PC-9 (cell line): ENCODE measurements around the gene ZNF638. TPM values are rescaled to one million over a fixed set of nuclear protein-coding genes. Genes with fewer than 3 reads are reported as not detected.

Source experiments
- BruUV-seq: library from RNA; stranded (reverse); fragments of 400-500 nt; replicated peaks from 2 replicates; lab custom pipeline; 2021; lab: Mats Ljungman, UMichigan
- CTCF ChIA-PET: fragments of 300-600 bp; sonication (Branson Sonifier 250); formaldehyde crosslinking; loops from one replicate; lab custom pipeline; 2022; ENCODE audit warnings: antibody characterized with exemption; lab: Charles Lee
- POLR2A ChIA-PET: fragments of 300-600 bp; sonication (Branson Sonifier 250); formaldehyde crosslinking; loops from one replicate; lab custom pipeline; 2022; ENCODE audit warnings: antibody characterized with exemption; ENCODE audit not compliant: unreplicated experiment; lab: Charles Lee
- DNase-seq, 2 experiments: peaks; one replicate each; pipeline versions ENCODE4 v3.0.0 to v3.0.0-alpha.2; 2015 to 2022; ENCODE audit warnings: mixed read lengths in 1 of 2
- H2AFZ ChIP-seq: fragments of 200-600 bp; sonication (generic); 2 replicates; pipeline ENCODE4 v1.8.1; 2017; ENCODE audit warnings: antibody characterized with exemption
- H3F3A ChIP-seq: fragments of 200-600 bp; sonication (generic); 2 replicates; pipeline ENCODE4 v1.8.1; 2017; ENCODE audit warnings: antibody characterized with exemption, mild to moderate bottlenecking, low read depth; ENCODE audit not compliant: insufficient read depth
- H3K27ac ChIP-seq: fragments of 200-600 bp; sonication (generic); 2 replicates; pipeline ENCODE4 v1.6.1; 2016; ENCODE audit warnings: mixed run types
- H3K27me3 ChIP-seq: fragments of 200-600 bp; sonication (generic); 2 replicates; pipeline ENCODE4 v1.6.1; 2016; ENCODE audit warnings: low read depth, mixed run types; ENCODE audit not compliant: insufficient read depth
- H3K36me3 ChIP-seq: fragments of 200-600 bp; sonication (generic); 2 replicates; pipeline ENCODE4 v1.6.1; 2016; ENCODE audit warnings: low read depth, mixed run types
- H3K4me1 ChIP-seq: fragments of 200-600 bp; sonication (generic); replicated peaks from 2 replicates; pipeline ENCODE4 v1.6.1; 2016; ENCODE audit warnings: mixed run types; ENCODE audit not compliant: insufficient read depth
- H3K4me2 ChIP-seq: fragments of 200-600 bp; sonication (generic); 2 replicates; pipeline ENCODE4 v1.6.1; 2017; ENCODE audit warnings: mixed run types
- H3K4me3 ChIP-seq: fragments of 200-600 bp; sonication (generic); 2 replicates; pipeline ENCODE4 v1.6.1; 2016; ENCODE audit warnings: mixed run types
- H3K79me2 ChIP-seq: fragments of 200-600 bp; sonication (generic); 2 replicates; pipeline ENCODE4 v1.6.1; 2017; ENCODE audit warnings: low read depth, mixed run types
- H3K9me2 ChIP-seq: fragments of 200-600 bp; sonication (generic); 2 replicates; pipeline ENCODE4 v1.8.1; 2017; ENCODE audit warnings: mild to moderate bottlenecking; ENCODE audit not compliant: insufficient read depth
- H3K9me3 ChIP-seq: fragments of 200-600 bp; sonication (generic); 2 replicates; pipeline ENCODE4 v1.8.1; 2016; ENCODE audit warnings: low read depth; ENCODE audit not compliant: insufficient read depth
- H4K20me1 ChIP-seq: fragments of 200-600 bp; sonication (generic); 2 replicates; pipeline ENCODE4 v1.8.1; 2017; ENCODE audit not compliant: insufficient read depth
- CTCF ChIP-seq: fragments of 200-600 bp; sonication (generic); conservative IDR thresholded peaks from 2 replicates; pipeline ENCODE4 v1.6.1; 2017; ENCODE audit warnings: mixed run types, antibody characterized with exemption, mild to moderate bottlenecking, moderate library complexity
- EZH2 ChIP-seq: fragments of 200-600 bp; sonication (generic); IDR thresholded peaks from 2 replicates; pipeline ENCODE4 v1.8.0; 2017; ENCODE audit warnings: antibody characterized with exemption, low read depth
- intact Hi-C: fragments of 100-400 bp; cut with micrococcal nuclease; formaldehyde crosslinking; loops from one replicate; pipeline ENCODE4 v1.10.0; 2022; ENCODE audit not compliant: unreplicated experiment
- total RNA-seq: library from RNA; stranded (reverse); gene quantifications from 2 replicates; pipeline ENCODE4 v1.2.3, GENCODE V29; 2021

Gene ZNF638
- total RNA-seq, 1 experiment from 2014 or later, result 109 TPM

GRCh38 chr2:71340176-71340575, 8.6 kb downstream of the ZNF638 start:
- Histone ChIP-seq H3K36me3 (peaks cover 21% of the 10 kb centered on the region; the same call in 1 of the 2 replicates), H4K20me1 (peaks cover 89% of the 10 kb centered on the region), H3F3A (peaks cover 3% of the 10 kb centered on the region; the same call in 1 of the 2 replicates), H3K27ac (no peak overlapping the region), H2AFZ (no peak overlapping the region), H3K9me3 (no peaks in the 10 kb centered on the region), H3K4me1 (0 out of 2 replicates have a peak, but pooled peaks cover 5% of the 10 kb centered on the region), H3K79me2 (peaks cover 100% of the 10 kb centered on the region), H3K9me2 (no peaks in the 10 kb centered on the region), H3K4me2 (no peak overlapping the region), H3K4me3 (no peak overlapping the region), H3K27me3 (no peaks in the 10 kb centered on the region)
- POLR2A ChIA-PET, result no interaction called here
- CTCF ChIA-PET, result no interaction called here
- intact Hi-C loops, result loop anchor here (5.0 kb wide), 1 partner anchor 37 kb away; no protein-coding TSS in a partner anchor
- TF ChIP-seq EZH2 (no peak), CTCF (no peak)
- no TSS peak for BruUV-seq
- no peak for DNase-seq

- Histone ChIP-seq H3F3A (no peaks in the 10 kb centered on the region; the same call in 1 of the 2 replicates), H3K27me3 (no peaks in the 10 kb centered on the region), H3K4me1 (0 out of 2 replicates have a peak, but pooled peaks cover 1% of the 10 kb centered on the region), H3K79me2 (peaks cover 100% of the 10 kb centered on the region), H3K4me3 (no peak overlapping the region), H3K27ac (no peak overlapping the region), H3K9me3 (no peaks in the 10 kb centered on the region), H3K36me3 (0 out of 2 replicates have a peak, but pooled peaks cover 14% of the 10 kb centered on the region), H4K20me1 (peaks cover 99% of the 10 kb centered on the region), H2AFZ (no peak overlapping the region), H3K4me2 (no peak overlapping the region), H3K9me2 (no peaks in the 10 kb centered on the region)
- CTCF ChIA-PET, result interaction anchor here (0.6 kb wide), 1 partner anchor 48 kb away, joined by 3 read pairs; no protein-coding TSS in a partner anchor
- POLR2A ChIA-PET, result no interaction called here
- BruUV-seq, result no TSS peak
- no peak for TF ChIP-seq CTCF
- no peak for TF ChIP-seq EZH2
- intact Hi-C loops, result loop anchor here (5.0 kb wide), 1 partner anchor 36 kb away; no protein-coding TSS in a partner anchor
- DNase-seq, result no peak
Observed at GRCh38 chr2:71341645-71342044, 10.1 kb downstream of the ZNF638 start.

GRCh38 chr2:71346065-71346464, 14.5 kb downstream of the ZNF638 start:
- H3K79me2 ChIP-seq, result peaks cover 98% of the 10 kb centered on the region
- H3K27ac ChIP-seq, result no peak overlapping the region
- H4K20me1 ChIP-seq, result peaks cover 99% of the 10 kb centered on the region
- no peak overlapping the region for H3K4me3 ChIP-seq
- no peak overlapping the region for H3K4me2 ChIP-seq
- intact Hi-C loops, result no loop called here
- no peaks in the 10 kb centered on the region for H3K9me3 ChIP-seq
- no peak for DNase-seq
- no peaks in the 10 kb centered on the region for H3K4me1 ChIP-seq
- peaks cover 36% of the 10 kb centered on the region for H3K36me3 ChIP-seq
- H2AFZ ChIP-seq, result no peak overlapping the region
- no TSS peak for BruUV-seq
- peaks cover 5% of the 10 kb centered on the region for H3F3A ChIP-seq
- ChIA-PET POLR2A (no interaction called here), CTCF (no interaction called here)
- H3K27me3 ChIP-seq, result no peaks in the 10 kb centered on the region
- TF ChIP-seq EZH2, result no peak
- TF ChIP-seq CTCF, result no peak
- H3K9me2 ChIP-seq, result no peaks in the 10 kb centered on the region
